BLaER1 (cell line): Measurements from ENCODE around the gene SH3GLB2.

Source experiments
- H3K27ac ChIP-seq: shearing (Covaris generic); formaldehyde crosslinking; 2 replicates; pipeline ENCODE4 v1.8.1; 2022
- H3K27me3 ChIP-seq: shearing (Covaris generic); formaldehyde crosslinking; 2 replicates; pipeline ENCODE4 v1.8.1; 2022
- H3K36me3 ChIP-seq: shearing (Covaris generic); formaldehyde crosslinking; 2 replicates; pipeline ENCODE4 v1.8.1; 2022
- H3K4me1 ChIP-seq: shearing (Covaris generic); formaldehyde crosslinking; 2 replicates; pipeline ENCODE4 v1.8.1; 2022
- H3K4me2 ChIP-seq: shearing (Covaris generic); formaldehyde crosslinking; 2 replicates; pipeline ENCODE4 v1.8.1; 2022
- H3K4me3 ChIP-seq: shearing (Covaris generic); formaldehyde crosslinking; 2 replicates; pipeline ENCODE4 v1.8.1; 2022
- H3K9ac ChIP-seq: shearing (Covaris generic); formaldehyde crosslinking; 2 replicates; pipeline ENCODE4 v1.8.1; 2022
- H3K9me3 ChIP-seq: shearing (Covaris generic); formaldehyde crosslinking; 2 replicates; pipeline ENCODE4 v1.8.1; 2022
- H4K20me1 ChIP-seq: shearing (Covaris generic); formaldehyde crosslinking; 2 replicates; pipeline ENCODE4 v1.8.1; 2022
- Cebpa-rat ChIP-seq: shearing (Covaris generic); IDR thresholded peaks from 2 replicates; pipeline ENCODE4 v1.8.1; 2022

The SH3GLB2 gene

GRCh38 chr9:129033216-129033615 lies 5.1 kb upstream of the SH3GLB2 start:
- no peaks in the 10 kb centered on the region for H3K27me3 ChIP-seq
- peaks cover 39% of the 10 kb centered on the region for H3K4me1 ChIP-seq
- no peak for TF ChIP-seq Cebpa-rat
- no peak overlapping the region for H3K4me3 ChIP-seq
- no peak overlapping the region for H3K4me2 ChIP-seq
- H3K36me3 ChIP-seq: no peaks in the 10 kb centered on the region
- no peak overlapping the region for H3K27ac ChIP-seq
- H3K9me3 ChIP-seq: no peaks in the 10 kb centered on the region
- H3K9ac ChIP-seq: no peak overlapping the region
- H4K20me1 ChIP-seq: peaks cover 17% of the 10 kb centered on the region

DNA sequence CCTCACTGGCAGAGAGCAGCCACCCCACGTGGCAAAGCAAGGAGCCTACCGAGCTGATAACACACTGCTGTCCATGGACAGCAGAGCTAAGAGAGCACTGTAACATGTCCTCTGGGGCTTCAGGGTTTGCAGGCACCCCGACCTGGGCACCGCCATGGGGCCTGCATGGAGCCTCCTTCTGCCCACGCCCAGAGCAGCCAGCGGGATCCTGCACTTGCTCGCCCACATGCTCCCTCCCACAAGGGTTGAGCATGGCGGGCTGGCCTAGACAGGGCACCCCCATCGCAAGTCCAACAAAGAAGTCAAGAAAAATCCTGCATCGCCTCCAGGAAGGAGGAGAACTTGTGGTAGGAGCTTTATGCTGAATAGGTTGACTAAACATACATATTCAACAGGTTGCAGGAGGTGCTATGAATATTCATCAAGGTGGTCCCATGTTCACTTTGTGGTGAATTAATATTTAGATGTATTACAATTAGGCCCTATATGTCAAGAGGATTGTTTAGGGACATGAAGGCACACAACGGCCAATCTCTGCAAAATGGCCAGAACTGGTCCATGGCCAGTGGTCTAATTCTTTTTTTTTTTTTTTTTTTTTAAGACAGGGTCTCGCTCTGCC lies 4.5 kb upstream of the SH3GLB2 start:
- H3K27ac ChIP-seq: no peak overlapping the region
- H3K27me3 ChIP-seq: no peaks in the 10 kb centered on the region
- peaks cover 35% of the 10 kb centered on the region for H3K4me1 ChIP-seq
- no peak overlapping the region for H3K4me3 ChIP-seq
- H3K9ac ChIP-seq: no peak overlapping the region
- peaks cover 12% of the 10 kb centered on the region for H4K20me1 ChIP-seq
- no peaks in the 10 kb centered on the region for H3K36me3 ChIP-seq
- H3K9me3 ChIP-seq: no peaks in the 10 kb centered on the region
- H3K4me2 ChIP-seq: no peak overlapping the region
- TF ChIP-seq Cebpa-rat: no peak

GRCh38 chr9:129031514-129031913 lies 3.4 kb upstream of the SH3GLB2 start:
- Histone ChIP-seq H4K20me1 (peaks cover 12% of the 10 kb centered on the region), H3K27me3 (no peaks in the 10 kb centered on the region), H3K27ac (no peak overlapping the region), H3K4me3 (no peak overlapping the region), H3K4me1 (peaks cover 39% of the 10 kb centered on the region), H3K9ac (no peak overlapping the region), H3K9me3 (no peaks in the 10 kb centered on the region), H3K36me3 (no peaks in the 10 kb centered on the region), H3K4me2 (no peak overlapping the region)
- TF ChIP-seq Cebpa-rat: no peak

- no peak overlapping the region for H3K4me2 ChIP-seq
- no peaks in the 10 kb centered on the region for H3K36me3 ChIP-seq
- H3K9me3 ChIP-seq: no peaks in the 10 kb centered on the region
- peaks cover 45% of the 10 kb centered on the region for H3K4me1 ChIP-seq
- no peak for TF ChIP-seq Cebpa-rat
- no peaks in the 10 kb centered on the region for H3K27me3 ChIP-seq
- peaks cover 20% of the 10 kb centered on the region for H4K20me1 ChIP-seq
- no peak overlapping the region for H3K4me3 ChIP-seq
- H3K27ac ChIP-seq: no peak overlapping the region
- H3K9ac ChIP-seq: no peak overlapping the region
These were observed 2.1 kb upstream of the SH3GLB2 start for GRCh38 chr9:129030191-129030590.

- H4K20me1 ChIP-seq: peaks cover 31% of the 10 kb centered on the region
- no peak for TF ChIP-seq Cebpa-rat
- no peaks in the 10 kb centered on the region for H3K27me3 ChIP-seq
- peak overlapping the region; percentile 81 for H3K9ac ChIP-seq
- H3K27ac ChIP-seq: peak overlapping the region; percentile 79
- H3K4me3 ChIP-seq: peak overlapping the region; percentile 83
- H3K36me3 ChIP-seq: no peaks in the 10 kb centered on the region
- peak overlapping the region; percentile 97 for H3K4me2 ChIP-seq
- H3K9me3 ChIP-seq: no peaks in the 10 kb centered on the region
- H3K4me1 ChIP-seq: peaks cover 70% of the 10 kb centered on the region
These were observed 393 bp downstream of the SH3GLB2 start for GRCh38 chr9:129027685-129028191.

GRCh38 chr9:129027224-129027684 lies 877 bp downstream of the SH3GLB2 start:
- Histone ChIP-seq H3K36me3 (no peaks in the 10 kb centered on the region), H4K20me1 (peaks cover 31% of the 10 kb centered on the region), H3K27ac (peak overlapping the region; percentile 79), H3K9ac (peak overlapping the region; percentile 81), H3K4me2 (peak overlapping the region; percentile 97), H3K9me3 (no peaks in the 10 kb centered on the region), H3K4me1 (peaks cover 74% of the 10 kb centered on the region), H3K27me3 (no peaks in the 10 kb centered on the region), H3K4me3 (peak overlapping the region; percentile 83)
- TF ChIP-seq Cebpa-rat: no peak

DNA sequence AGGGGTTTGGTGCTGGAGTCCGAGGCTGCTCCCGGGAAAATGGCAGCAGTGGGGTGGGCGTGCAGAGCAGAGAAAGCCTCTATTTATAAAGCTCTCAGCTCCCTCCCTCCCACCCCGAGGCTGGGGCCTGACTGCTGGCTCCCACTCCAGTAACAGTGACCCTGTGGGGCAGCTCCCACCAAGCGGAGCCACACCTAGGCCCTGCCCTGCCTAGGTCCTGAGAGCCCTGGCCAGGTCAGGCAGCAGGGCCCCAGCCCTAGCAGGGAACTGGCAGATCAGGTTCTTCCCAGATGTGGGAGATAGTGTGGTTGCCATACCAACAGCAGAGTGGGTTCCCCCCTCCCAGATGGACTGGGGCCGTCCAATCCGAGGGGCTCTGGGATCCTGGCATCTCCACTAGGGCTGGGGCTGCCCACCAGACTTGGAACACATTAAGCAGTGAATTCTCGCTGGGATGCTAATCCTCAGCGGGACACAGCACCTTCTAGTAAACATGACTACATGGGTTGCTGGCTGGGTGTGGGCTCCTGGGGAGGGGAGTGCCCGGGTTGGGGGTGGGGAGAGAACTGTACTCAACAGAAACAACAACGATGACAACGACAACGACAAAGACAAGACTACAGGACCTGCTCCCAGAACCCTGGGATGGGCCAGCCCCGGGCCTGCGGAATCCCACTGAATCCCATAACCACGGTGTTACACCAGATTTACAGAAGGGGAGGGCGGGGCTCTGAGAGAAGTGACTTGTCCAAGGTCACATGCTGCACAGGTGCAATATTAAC lies 1.5 kb downstream of the SH3GLB2 start:
- H3K36me3 ChIP-seq: no peaks in the 10 kb centered on the region
- H3K4me3 ChIP-seq: peak overlapping the region; percentile 83
- H3K27ac ChIP-seq: no peak overlapping the region

GRCh38 chr9:129023908-129024233 lies 4.3 kb downstream of the SH3GLB2 start:
- Histone ChIP-seq H4K20me1 (peaks cover 31% of the 10 kb centered on the region), H3K9ac (peak overlapping the region; percentile 10; the same call in 1 of the 2 replicates), H3K9me3 (no peaks in the 10 kb centered on the region), H3K36me3 (peaks cover 6% of the 10 kb centered on the region; the same call in 1 of the 2 replicates), H3K4me3 (no peak overlapping the region), H3K27me3 (no peaks in the 10 kb centered on the region), H3K4me2 (peak overlapping the region; percentile 27), H3K4me1 (peaks cover 82% of the 10 kb centered on the region), H3K27ac (0 out of 2 replicates have a peak overlapping the region, but pooled peaks have one; percentile 27)
- TF ChIP-seq Cebpa-rat: no peak

More for the DNA sequence above, 1.5 kb downstream of the SH3GLB2 start:
- no peak for TF ChIP-seq Cebpa-rat
- Histone ChIP-seq H3K4me1 (peaks cover 79% of the 10 kb centered on the region), H3K9me3 (no peaks in the 10 kb centered on the region), H3K27me3 (no peaks in the 10 kb centered on the region), H4K20me1 (peaks cover 31% of the 10 kb centered on the region), H3K9ac (peak overlapping the region; percentile 81), H3K4me2 (peak overlapping the region; percentile 97)

- no peak overlapping the region for H3K4me3 ChIP-seq
- 0 out of 2 replicates have a peak overlapping the region, but pooled peaks have one; percentile 27 for H3K27ac ChIP-seq
- H3K4me1 ChIP-seq: peaks cover 77% of the 10 kb centered on the region
These were observed 4.9 kb downstream of the SH3GLB2 start for GRCh38 chr9:129023036-129023907.

More at GRCh38 chr9:129023036-129023907, 4.9 kb downstream of the SH3GLB2 start:
- Histone ChIP-seq H3K9me3 (no peaks in the 10 kb centered on the region), H3K36me3 (peaks cover 12% of the 10 kb centered on the region), H3K9ac (peak overlapping the region; percentile 10; the same call in 1 of the 2 replicates), H3K27me3 (no peaks in the 10 kb centered on the region), H3K4me2 (peak overlapping the region; percentile 27), H4K20me1 (peaks cover 31% of the 10 kb centered on the region)
- no peak for TF ChIP-seq Cebpa-rat
